ENCODE results near the gene EEF2K.
A peak's percentile ranks its signal among the peaks of the same experiment; 100 is the strongest.
"Not testable (repeated sequence)": the region's sequence is repeated elsewhere in the genome, so short reads cannot be mapped to it uniquely, and the experiment has no call there.

EEF2K gene

DNA sequence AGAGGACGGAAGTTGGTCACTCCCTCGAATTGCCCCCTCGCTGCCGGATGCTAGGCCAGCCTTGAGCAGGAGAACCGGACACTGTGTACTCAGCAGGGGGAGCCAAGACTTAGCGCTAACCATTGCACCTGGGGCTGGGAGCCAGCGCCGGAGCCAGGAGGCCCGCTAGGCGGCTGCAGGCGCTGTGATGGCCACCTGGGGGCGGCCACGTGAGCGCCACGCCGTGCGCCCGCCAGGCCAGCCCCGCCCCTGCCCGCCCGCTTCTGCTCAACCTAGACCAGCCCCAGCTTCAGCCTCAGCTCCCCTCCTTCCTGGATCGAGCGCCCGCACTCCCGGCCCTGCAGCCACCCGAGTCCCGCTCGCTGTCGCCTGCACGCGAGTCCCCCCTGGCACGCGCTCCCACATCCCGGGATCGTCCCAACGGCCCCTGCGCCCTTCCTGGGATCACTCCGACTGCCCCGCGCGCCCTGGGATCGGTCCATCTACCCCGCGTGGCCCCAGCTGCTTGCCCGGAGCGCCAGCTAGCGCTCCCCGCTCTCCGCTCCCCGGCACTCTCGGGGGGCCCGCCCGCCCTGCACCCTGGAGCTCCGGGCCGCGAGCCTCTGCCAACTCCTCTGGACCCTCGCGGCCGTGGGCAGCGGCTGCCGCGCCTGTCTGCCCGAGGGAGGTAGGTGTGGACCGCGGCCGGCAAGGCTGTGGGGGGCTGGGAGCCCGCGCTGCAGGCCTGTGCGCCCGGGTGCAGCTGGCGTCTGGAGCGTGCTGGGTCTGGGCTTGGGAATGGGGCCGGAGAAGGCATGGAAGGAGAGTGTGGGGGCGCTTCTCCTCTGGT lies at the start of gene EEF2K:
EEF2K (plus strand) TSS at position 266 of the 829 bp plus-strand sequence. CDS start 19,452 bp downstream, outside the sequence.
- peak; percentile 98 for DNase-seq

DNA sequence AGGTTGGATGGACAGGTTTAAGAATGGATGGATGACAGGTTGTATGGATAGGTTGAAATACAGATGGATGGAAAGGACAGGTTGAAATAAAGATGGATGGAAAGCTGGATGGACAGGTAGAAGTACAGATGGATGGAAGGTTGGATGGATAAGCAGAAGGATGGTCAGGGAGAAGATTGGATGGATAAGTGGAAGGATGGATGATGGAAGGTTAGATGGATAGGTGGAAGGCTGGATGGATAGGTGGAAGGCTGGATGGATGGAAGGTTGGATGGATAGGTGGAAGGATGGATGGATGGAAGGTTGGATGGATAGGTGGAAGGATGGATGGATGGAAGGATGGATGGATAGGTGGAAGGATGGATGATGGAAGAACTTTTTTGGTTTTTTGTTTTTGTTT lies 44.7 kb upstream of the EEF2K start:
- no peak for DNase-seq

DNA sequence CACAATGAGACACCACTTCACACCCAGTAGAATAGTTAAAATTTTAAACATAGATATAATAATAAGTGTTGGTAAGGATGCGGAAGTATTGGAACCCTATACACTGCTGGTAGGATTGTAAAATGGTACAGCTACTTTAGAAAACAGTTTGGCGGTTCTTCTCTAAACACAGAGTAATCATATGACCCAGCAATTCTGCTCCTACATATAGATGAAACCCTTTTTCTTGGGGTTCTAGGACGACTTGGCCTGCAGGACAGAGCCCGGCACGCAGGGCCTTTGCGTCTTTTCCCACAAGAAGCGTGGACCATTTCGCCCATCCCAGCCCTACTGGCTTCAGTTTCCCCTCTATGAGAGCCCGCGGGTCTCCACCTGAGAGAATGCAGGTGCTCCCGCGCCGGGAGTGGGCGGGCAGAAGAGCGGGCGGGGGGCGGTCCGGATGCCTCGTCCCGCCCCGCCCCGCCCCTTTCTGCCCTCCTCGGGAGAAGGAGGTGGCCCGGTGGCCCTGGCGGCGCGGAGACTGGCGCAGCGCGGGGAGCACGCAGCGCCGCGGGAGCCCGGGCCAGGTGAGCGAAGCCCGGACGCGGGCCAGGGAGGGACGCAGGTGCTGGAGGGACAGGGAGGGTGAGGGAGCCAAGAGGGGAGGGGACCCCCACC lies 44.0 kb upstream of the EEF2K start, which contains the start of gene SDR42E2:
SDR42E2 (plus strand) TSS at position 508 of the 657 bp plus-strand sequence. CDS start 3,077 bp downstream, outside the sequence.
- DNase-seq, result no peak

DNA sequence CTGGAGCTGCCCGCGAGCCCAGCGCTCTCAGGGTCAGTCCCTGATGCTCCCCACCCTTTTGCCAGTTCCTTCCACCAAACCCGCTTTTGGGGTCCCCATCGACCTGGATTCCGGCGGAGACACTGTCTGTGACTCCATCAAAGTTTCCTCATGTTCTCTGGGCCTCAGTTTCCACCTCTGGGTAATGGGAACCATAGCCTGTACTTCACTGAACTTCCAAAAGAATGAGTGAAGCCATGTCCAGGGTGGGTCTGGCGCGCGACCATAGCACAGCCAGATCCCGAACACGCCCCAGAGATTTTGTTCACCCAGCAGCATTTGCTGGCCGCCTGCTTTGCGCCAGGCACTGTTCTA lies 43.4 kb upstream of the EEF2K start:
- no peak for DNase-seq

DNA sequence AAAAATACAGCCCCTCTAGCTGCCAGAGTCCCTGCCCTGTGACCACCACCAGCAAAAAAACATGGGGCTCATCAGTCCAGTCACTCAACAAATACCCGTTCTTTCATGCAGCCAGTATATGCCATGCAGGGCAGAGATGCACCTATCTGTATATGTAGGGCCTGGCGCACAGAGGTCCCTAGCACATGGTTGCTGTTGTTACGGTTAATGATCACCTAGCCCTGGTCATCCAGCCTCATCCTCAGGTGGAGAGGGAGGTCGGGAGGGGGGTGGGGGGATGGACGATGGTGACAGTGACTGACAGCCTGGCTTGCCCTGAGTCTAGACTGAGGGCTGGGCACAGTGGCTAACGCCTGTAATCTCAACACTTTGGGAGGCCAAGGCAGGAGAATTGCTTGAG lies 42.3 kb upstream of the EEF2K start:
- no peak for DNase-seq

DNA sequence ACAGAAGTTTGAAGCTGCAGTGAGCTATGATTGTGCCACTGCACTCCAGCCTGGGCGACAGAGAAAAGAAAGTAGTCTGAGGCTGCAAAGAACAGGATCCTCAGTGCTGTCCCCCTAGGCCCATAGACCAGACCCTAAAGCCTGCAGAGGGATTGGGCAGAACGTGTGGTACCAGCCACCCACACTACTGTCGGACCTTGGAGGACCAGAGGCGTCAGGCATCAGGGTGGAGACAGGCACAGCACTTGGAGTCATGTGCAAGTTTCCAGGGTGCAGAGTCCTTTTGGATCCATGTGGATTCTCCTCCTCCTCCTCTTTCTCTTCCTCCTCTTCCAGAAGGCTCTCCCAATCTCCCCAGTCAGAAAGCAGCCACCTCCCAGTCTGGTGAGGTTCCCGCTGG lies 41.6 kb upstream of the EEF2K start:
- no peak for DNase-seq

DNA sequence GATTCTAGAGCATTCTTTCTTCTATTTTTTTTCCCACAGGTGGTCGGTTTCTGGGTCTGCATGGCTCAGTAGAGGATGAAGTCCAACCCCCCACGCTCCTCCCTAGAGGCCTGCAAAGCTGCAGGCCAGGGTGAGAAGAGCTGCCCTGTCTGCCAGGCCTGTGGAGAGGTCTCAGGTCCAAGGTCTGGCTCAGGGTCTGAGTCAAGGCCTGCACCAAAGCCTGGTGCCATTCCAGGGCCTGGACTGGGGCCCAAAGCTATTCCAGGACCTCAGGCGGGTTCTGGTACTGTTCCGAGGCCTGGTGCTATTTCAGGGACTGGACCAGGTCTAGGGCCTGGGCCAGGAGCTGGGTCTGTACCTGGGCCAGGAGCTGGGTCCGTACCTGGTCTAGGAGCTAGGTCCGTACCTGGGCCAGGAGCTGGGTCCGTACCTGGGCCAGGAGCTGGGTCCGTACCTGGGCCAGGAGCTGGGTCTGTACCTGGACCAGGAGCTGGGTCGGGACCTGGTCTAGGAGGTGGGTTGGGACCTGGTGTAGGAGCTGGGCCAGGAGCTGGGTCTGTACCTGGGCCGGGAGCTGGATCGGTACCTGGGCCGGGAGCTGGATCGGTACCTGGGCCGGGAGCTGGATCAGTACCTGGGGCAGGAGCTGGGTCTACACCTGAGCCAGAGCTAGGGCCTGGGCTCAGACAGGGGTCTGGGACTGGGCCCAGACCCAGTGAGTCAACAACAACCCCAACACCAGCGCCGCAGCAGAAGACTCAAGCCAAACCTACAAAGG lies 40.4 kb upstream of the EEF2K start:
- DNase-seq, result no peak

DNA sequence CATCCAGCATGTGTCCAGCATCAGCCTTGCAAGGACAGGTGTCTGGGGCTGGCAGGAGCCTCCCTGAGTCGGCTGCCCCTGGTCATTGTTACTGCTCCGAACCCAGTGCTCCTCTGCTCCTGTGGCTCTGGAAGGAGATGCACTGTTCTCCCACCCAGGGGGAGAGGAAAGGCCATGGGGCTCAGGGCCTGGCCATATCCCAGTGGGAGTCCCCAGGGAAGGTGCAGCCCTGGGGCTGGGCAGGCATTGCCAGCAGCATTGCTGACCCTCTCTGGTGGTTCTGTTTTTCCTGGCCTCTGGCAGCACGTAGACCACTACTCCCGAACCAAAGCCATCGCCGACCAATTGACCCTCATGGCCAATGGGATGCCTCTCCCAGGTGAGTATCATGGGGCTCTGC lies 34.1 kb upstream of the EEF2K start:
- no peak for DNase-seq

DNA sequence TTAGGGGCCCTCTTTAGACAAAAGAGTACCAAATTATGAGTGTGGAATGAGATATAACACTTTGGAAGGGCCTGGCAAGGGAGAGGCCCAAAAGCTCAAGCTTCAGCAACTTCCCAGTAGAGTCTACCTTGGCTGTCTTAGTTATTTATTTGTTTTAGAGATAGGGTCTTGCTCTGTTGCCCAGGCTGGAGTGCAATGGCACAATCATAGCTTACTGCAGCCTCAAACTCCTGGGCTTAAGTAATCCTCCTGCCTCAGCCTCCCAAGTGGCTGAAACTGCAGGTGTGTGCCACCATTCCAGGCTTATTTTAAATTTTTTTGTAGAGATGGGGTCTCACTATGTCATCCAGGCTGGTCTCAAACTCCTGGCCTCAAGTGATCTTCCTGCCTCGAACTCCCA lies 33.4 kb upstream of the EEF2K start:
- DNase-seq, result not testable (repeated sequence)

DNA sequence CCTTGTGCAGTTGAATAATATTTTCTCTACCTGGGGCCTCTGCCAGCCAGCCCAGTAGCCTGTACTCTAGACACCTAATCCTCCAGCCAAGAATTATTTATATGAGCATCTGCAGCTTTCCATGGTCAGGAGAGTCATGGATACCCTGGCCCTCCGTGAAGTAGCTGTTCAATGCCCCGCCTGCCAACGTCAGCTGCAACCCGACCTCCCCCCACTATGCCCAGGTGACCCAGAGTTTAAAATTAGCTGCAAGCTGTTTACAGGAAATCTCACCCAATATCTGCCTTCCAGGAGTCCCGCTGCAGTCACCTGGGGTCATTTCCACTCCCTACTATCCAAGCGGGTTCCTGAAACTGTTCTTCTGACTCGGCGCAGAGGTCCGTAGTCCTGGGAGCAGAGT lies 31.4 kb upstream of the EEF2K start:
- DNase-seq, result no peak

DNA sequence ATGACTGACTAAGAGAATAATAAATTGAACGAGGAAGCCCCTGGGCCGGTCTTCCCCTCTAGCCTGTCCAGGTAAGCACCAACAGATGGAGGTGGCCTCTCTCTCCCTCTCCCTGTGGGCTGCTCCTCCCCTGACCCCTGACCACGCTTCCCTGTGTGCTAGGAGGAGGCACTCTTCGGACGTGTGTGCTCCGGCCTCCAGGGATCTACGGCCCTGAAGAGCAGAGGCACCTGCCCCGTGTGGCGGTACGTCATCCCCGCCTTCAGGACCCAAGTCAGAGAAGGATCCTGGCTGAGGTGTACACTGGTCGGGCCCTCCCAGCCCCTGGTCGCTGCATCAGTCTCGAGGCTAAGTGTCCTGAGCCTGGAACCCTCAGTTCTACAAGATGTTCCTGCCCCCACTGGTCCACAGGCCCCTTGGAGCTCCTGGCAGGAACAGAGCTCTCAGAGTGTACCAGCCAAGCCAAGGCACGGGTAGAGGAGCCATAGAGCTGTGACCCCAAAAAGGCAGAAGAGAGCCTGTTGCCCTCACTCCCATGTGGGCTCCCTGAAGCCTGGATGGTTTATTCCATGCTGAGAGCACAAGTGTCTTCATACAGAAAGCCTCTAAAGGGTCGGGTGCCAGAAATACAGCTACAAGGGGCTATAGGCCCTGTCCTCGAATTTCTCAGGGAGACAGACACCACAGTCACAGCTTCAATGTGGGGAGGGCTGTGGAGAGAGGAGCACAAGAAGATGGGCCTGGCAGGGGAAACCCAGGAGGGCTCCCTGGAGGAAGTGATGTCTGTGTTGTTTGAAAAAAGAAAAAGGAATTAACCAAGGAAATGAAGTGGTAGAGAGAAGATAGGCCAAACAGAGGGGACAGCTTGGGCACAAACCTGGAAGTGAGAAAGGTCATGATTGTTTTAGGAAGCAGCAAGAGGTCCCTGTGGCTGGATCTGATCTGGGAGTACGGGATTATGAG lies 27.8 kb upstream of the EEF2K start:
- no peak for DNase-seq

DNA sequence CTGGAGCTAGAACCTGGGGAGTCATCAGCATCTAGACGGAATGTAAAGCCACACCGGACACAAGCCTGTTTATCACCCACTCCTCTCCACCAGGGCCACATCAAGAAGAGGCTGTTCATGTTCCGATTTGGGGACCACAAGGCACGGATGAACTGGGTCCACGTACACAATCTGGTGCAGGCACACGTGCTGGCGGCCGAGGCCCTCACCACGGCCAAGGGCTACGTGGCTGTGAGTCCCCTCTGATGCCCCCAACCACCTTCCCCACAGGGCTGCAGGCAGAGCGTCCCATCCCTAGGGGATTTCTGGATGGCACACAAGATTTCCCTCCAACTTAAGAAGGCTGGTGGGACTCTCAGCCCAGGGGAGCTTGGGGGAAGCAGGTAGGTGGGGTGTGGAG lies 24.7 kb upstream of the EEF2K start:
- no peak for DNase-seq

DNA sequence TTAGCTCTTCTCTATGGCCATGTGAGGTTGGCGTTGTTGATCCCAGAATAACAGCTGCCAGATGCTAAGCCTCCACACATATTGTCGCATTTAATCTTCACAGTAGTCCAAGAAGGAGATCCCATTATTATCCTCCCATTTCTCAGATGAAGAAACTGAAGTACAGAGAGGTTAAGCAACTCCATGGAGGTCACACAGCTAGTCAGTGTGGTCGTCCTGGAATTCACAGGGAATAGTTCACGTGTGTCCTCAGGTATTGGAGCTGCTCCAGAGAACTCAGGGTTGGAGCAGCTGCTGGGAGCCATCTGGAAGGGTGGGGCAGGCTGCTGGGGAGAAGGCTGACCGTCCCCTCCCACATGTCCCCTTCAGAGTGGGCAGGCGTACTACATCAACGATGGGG lies 24.2 kb upstream of the EEF2K start:
- no peak for DNase-seq

DNA sequence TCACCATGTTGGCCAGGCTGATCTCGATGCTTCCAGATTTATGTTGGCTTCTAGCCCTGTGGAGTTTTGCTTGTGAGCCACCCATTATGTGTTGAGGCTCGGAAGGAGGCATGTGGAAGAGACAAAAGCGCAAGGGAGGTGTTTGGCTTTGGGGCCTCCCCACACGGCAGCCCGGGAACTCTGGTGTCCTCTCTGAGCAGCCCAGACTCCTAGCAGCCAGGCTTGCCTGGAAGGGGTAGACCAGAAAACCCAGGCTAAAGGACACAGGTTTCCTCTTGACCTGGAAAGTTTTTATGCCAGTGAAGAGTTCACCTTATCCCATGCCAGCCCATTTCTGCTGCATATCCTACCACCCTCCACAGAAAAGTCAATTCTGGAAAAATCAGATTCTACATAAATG lies 22.7 kb upstream of the EEF2K start:
- no peak for DNase-seq

DNA sequence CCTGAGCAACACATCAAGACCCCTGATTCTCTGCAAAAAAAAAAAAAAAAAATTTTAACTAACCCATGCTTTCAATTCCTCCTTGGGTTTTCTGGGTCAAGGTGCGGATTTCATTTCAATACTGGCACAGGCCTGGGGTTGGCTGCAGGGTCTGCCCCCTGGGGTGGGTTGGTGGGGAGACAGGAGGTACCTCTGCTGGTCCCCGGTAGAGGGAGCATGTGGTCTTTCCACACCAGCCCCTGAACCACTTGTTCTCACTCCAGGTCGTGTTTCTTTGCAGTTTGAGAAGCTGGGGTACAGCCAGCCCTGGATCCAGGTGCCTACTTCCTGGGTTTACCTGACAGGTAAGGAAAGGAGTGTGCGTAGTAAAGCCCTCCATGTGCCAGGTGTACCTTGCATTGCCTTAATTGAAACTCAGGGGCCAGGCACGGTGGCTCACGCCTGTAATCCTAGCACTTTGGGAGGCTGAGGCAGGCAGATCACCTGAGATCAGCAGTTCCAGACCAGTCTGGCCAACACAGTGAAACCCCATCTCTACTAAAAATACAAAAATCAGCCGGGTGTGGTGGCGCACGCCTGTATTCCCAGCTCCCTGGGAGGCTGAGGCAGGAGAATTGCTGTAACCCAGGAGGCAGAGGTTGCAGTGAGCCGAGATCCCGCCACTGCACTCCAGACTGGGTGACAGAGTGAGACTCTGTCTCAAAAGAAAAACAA lies 22.0 kb upstream of the EEF2K start:
- no peak for DNase-seq

DNA sequence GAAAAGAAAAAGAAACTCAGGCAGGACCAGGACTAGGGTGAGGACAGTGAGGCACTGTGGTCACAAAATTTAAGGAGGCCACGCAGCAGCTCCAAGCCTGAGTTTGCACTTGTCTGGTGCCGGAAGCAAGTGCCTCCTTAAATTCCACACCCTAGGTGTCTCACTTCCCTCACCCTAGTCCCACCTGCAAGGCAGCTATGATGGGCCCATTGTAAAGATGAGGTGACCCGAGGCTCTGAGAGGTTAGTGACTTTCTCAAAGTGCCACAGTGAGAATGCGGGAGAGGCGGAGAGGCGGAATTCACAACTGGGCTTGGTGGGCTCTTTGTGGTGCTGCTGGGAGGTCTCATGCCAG lies 21.5 kb upstream of the EEF2K start:
- no peak for DNase-seq

DNA sequence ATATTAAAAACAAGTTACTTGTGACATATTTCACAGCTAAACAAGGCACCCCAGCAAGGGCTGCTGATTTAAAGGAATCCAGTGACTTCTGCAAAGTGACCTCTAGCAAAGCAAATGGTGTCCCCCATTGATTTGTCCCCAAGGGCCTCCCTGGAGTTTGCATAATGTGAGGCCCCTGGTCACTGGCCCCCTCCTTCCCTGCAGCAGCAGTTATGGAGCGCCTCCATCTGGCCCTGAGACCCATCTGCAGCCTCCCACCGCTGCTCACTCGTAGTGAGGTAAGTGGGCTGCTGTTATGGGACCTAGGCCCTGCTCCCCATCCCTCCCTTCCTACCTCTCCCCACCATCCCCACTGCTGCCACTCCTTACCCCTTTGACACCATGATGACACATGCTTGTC lies 19.6 kb upstream of the EEF2K start:
- no peak for DNase-seq

DNA sequence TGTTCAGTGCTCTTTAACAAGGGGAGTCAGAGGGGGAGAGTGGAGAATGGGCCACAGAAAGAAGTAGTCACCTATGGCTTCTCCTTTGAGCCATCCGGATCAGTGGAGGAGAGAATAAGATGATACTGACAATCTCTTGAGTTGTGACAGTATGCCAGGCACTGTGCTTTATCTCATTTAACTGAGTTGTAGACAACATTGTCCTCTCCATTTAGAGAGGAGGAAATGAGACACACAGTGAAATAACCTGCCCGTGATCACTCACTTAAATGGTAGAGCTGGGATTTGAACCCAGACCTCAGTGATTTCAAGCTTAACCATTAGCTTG lies 17.8 kb upstream of the EEF2K start:
- DNase-seq, result no peak

DNA sequence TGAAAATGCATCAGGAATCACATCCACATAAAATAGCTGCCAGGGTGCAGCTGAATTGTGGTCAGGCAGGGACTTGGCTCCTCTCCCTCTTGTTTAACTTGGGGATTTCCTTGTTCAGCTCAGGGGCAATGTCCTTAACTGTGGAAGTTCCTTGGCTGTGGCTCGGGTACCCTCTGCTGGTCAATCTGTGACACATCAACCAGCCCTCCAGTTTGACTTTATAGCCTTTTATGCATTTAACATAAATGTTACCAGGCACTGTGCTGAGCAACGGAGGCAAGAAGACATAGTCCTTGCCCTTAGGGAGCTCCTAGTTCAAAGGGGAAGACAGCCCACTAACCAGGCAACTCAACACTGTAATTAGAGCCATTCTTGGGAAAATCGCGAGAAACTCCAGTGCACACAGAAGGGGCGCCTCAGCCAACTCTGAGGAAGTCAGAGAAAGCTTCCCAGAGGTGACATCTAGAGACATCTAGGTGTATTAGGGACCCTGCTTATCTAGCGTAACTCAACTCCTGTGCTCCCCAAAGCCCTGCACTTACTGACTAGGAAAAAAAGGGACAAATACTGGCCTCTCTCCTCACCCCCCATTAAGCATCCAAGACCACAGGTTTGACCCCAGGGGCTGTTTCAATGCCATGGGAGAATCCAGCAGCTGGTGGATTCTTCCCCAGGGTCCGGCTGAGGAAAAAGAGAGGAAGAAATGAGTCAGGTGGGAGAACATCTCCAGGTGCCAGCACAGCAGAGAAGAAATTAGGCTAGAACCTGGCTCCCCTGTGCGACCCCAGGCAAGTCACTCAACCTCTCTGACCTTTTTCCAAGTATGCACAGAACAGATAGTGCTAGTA lies 17.3 kb upstream of the EEF2K start:
- DNase-seq, result peak; percentile 88

DNA sequence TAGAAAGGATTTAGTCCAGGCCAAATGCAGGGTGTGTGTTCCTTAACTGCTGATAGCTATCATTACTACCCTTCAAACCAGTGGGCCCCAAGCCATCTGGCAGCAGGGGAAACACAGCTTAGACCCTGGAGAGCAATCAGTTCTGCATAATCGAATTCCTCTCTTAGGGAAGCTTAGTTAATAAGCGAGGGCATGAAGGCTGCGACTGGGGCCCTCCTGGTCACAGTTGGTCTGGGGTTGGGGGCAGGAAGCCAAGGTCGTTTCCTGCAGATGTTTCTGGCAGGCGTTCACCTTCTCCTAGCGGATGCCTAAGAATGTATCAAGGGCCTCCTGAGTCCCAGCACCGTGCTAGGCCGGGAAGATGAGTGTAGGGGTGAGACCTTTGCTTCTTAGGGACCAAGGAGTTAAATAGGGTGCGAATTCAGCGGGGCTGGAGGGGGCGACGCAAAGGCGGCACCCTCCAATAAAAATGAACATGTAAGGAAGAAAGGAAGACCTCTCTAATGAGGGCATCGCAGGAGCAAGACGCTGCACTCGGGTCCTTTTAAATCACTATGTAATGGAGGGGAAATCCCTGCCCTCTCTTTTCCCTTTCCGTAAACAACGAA lies 16.5 kb upstream of the EEF2K start:
- DNase-seq, result no peak

Data from HCEC 1CT (cell line).